ENCODE measurements around the gene PPP3R1. TPM values are rescaled to one million over a fixed set of nuclear protein-coding genes. Genes with fewer than 3 reads are reported as not detected.

The PPP3R1 gene
- total and polyA plus RNA-seq, 9 of the 15 experiments (the other 6 are each of a cell fraction or from before 2014, with no cell fraction given) = 3.7 to 70.0 (median 24.8) TPM

- peak; percentile 70; the same call in 1 of the 2 replicates for TF ChIP-seq HEY1 (CRISPR knock-in tag; IDR thresholded peaks at IDR 0.05; ENCODE audit: borderline replicate concordance)
- no peak for TF ChIP-seq BMI1 (IDR thresholded peaks at IDR 0.05; ENCODE audit: low read length)
- peak; percentile 38 for TF ChIP-seq JUND (IDR thresholded peaks at IDR 0.05; ENCODE audit: borderline replicate concordance, low read depth, low read length)
- TF ChIP-seq JUND (tag; IDR thresholded peaks at IDR 0.05; ENCODE audit: borderline replicate concordance, low read depth, low read length) = peak; percentile 29; the same call in 1 of the 3 replicates
- peak; percentile 94 for TF ChIP-seq SUPT5H (IDR thresholded peaks at IDR 0.05)
- peak; percentile 65 for TF ChIP-seq CHD1 (IDR thresholded peaks at IDR 0.05; ENCODE audit: low read length)
- TF ChIP-seq FIP1L1 (IDR thresholded peaks at IDR 0.05; ENCODE audit: low read depth, low read length, poor library complexity, severe bottlenecking) = no peak
- no peak for TF ChIP-seq SIN3B (IDR thresholded peaks at IDR 0.05; ENCODE audit: low read depth)
- TF ChIP-seq MCM5 (IDR thresholded peaks at IDR 0.05; ENCODE audit: low read depth) = no peak
- TF ChIP-seq ZNF668 (CRISPR knock-in tag; IDR thresholded peaks at IDR 0.05) = no peak
- TF ChIP-seq ZNF24 (IDR thresholded peaks at IDR 0.05) = no peak
- TF ChIP-seq USF2 (CRISPR knock-in tag; IDR thresholded peaks at IDR 0.05) = peak; percentile 95
- TF ChIP-seq SNIP1 (IDR thresholded peaks at IDR 0.05; ENCODE audit: low read depth) = no peak
- no peak for TF ChIP-seq RNF2 (IDR thresholded peaks at IDR 0.05)
- TF ChIP-seq, protein P1, sequence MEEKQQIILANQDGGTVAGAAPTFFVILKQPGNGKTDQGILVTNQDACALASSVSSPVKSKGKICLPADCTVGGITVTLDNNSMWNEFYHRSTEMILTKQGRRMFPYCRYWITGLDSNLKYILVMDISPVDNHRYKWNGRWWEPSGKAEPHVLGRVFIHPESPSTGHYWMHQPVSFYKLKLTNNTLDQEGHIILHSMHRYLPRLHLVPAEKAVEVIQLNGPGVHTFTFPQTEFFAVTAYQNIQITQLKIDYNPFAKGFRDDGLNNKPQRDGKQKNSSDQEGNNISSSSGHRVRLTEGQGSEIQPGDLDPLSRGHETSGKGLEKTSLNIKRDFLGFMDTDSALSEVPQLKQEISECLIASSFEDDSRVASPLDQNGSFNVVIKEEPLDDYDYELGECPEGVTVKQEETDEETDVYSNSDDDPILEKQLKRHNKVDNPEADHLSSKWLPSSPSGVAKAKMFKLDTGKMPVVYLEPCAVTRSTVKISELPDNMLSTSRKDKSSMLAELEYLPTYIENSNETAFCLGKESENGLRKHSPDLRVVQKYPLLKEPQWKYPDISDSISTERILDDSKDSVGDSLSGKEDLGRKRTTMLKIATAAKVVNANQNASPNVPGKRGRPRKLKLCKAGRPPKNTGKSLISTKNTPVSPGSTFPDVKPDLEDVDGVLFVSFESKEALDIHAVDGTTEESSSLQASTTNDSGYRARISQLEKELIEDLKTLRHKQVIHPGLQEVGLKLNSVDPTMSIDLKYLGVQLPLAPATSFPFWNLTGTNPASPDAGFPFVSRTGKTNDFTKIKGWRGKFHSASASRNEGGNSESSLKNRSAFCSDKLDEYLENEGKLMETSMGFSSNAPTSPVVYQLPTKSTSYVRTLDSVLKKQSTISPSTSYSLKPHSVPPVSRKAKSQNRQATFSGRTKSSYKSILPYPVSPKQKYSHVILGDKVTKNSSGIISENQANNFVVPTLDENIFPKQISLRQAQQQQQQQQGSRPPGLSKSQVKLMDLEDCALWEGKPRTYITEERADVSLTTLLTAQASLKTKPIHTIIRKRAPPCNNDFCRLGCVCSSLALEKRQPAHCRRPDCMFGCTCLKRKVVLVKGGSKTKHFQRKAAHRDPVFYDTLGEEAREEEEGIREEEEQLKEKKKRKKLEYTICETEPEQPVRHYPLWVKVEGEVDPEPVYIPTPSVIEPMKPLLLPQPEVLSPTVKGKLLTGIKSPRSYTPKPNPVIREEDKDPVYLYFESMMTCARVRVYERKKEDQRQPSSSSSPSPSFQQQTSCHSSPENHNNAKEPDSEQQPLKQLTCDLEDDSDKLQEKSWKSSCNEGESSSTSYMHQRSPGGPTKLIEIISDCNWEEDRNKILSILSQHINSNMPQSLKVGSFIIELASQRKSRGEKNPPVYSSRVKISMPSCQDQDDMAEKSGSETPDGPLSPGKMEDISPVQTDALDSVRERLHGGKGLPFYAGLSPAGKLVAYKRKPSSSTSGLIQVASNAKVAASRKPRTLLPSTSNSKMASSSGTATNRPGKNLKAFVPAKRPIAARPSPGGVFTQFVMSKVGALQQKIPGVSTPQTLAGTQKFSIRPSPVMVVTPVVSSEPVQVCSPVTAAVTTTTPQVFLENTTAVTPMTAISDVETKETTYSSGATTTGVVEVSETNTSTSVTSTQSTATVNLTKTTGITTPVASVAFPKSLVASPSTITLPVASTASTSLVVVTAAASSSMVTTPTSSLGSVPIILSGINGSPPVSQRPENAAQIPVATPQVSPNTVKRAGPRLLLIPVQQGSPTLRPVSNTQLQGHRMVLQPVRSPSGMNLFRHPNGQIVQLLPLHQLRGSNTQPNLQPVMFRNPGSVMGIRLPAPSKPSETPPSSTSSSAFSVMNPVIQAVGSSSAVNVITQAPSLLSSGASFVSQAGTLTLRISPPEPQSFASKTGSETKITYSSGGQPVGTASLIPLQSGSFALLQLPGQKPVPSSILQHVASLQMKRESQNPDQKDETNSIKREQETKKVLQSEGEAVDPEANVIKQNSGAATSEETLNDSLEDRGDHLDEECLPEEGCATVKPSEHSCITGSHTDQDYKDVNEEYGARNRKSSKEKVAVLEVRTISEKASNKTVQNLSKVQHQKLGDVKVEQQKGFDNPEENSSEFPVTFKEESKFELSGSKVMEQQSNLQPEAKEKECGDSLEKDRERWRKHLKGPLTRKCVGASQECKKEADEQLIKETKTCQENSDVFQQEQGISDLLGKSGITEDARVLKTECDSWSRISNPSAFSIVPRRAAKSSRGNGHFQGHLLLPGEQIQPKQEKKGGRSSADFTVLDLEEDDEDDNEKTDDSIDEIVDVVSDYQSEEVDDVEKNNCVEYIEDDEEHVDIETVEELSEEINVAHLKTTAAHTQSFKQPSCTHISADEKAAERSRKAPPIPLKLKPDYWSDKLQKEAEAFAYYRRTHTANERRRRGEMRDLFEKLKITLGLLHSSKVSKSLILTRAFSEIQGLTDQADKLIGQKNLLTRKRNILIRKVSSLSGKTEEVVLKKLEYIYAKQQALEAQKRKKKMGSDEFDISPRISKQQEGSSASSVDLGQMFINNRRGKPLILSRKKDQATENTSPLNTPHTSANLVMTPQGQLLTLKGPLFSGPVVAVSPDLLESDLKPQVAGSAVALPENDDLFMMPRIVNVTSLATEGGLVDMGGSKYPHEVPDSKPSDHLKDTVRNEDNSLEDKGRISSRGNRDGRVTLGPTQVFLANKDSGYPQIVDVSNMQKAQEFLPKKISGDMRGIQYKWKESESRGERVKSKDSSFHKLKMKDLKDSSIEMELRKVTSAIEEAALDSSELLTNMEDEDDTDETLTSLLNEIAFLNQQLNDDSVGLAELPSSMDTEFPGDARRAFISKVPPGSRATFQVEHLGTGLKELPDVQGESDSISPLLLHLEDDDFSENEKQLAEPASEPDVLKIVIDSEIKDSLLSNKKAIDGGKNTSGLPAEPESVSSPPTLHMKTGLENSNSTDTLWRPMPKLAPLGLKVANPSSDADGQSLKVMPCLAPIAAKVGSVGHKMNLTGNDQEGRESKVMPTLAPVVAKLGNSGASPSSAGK (IDR thresholded peaks at IDR 0.05) = peak; percentile 74
- TF ChIP-seq ILK (tag; IDR thresholded peaks at IDR 0.05; ENCODE audit: borderline replicate concordance, low read depth) = no peak
- no peak for TF ChIP-seq XRCC3 (IDR thresholded peaks at IDR 0.05)
- TF ChIP-seq CBFA2T2 (conservative IDR thresholded peaks at IDR 0.05) = peak; percentile 23; the same call in 1 of the 2 replicates
Measured at GRCh38 chr2:68252400-68253218, at the start of gene PPP3R1 (continued).

Measured in K562 (cell line).